Measurements from ENCODE around the gene CEP104. TPM values are rescaled to one million over a fixed set of nuclear protein-coding genes. Genes with fewer than 3 reads are reported as not detected.
"Not testable (repeated sequence)": the region's sequence is repeated elsewhere in the genome, so short reads cannot be mapped to it uniquely, and the experiment has no call there.

Gene CEP104
- total RNA-seq, 2 experiments from 2014 or later = 29.0 to 32.8 TPM

GRCh38 chr1:3817821-3818597 is 39.0 kb downstream of the CEP104 start:
- Mint-ChIP-seq H3K9me3 (no peaks in the 10 kb centered on the region), H3K4me1 (ENCODE audit: low read depth) (no peaks in the 10 kb centered on the region), H3K27ac (no peak overlapping the region), H3K4me3 (no peak overlapping the region), H3K27me3 (no peaks in the 10 kb centered on the region), H3K36me3 (peaks cover 17% of the 10 kb centered on the region)
- no peak for DNase-seq
- POLR2A ChIA-PET = no interaction called here
- CTCF ChIA-PET = no interaction called here
- intact Hi-C loops (cut with micrococcal nuclease) = no loop called here

- Mint-ChIP-seq H3K27me3 (no peaks in the 10 kb centered on the region), H3K4me1 (ENCODE audit: low read depth) (no peaks in the 10 kb centered on the region), H3K36me3 (peaks cover 17% of the 10 kb centered on the region), H3K4me3 (no peak overlapping the region), H3K27ac (no peak overlapping the region), H3K9me3 (no peaks in the 10 kb centered on the region)
- intact Hi-C loops (cut with micrococcal nuclease) = no loop called here
- ChIA-PET CTCF (no interaction called here), POLR2A (no interaction called here)
- no peak for DNase-seq
Measured at GRCh38 chr1:3817138-3817740, 39.8 kb downstream of the CEP104 start.

GRCh38 chr1:3816331-3817137 is 40.5 kb downstream of the CEP104 start:
- POLR2A ChIA-PET = no interaction called here
- intact Hi-C loops (cut with micrococcal nuclease) = no loop called here
- no peaks in the 10 kb centered on the region for H3K27me3 Mint-ChIP-seq
- H3K27ac Mint-ChIP-seq = no peak overlapping the region
- CTCF ChIA-PET = no interaction called here
- H3K9me3 Mint-ChIP-seq = no peaks in the 10 kb centered on the region
- DNase-seq = no peak
- no peak overlapping the region for H3K4me3 Mint-ChIP-seq
- H3K36me3 Mint-ChIP-seq = peaks cover 14% of the 10 kb centered on the region
- no peaks in the 10 kb centered on the region for H3K4me1 Mint-ChIP-seq (ENCODE audit: low read depth)

- ChIA-PET CTCF (no interaction called here), POLR2A (no interaction called here)
- H3K4me1 Mint-ChIP-seq (ENCODE audit: low read depth) = no peaks in the 10 kb centered on the region
- no peaks in the 10 kb centered on the region for H3K27me3 Mint-ChIP-seq
- peaks cover 12% of the 10 kb centered on the region for H3K36me3 Mint-ChIP-seq
- no peak overlapping the region for H3K4me3 Mint-ChIP-seq
- H3K27ac Mint-ChIP-seq = no peak overlapping the region
- no peak for DNase-seq
- intact Hi-C loops (cut with micrococcal nuclease) = no loop called here
- no peaks in the 10 kb centered on the region for H3K9me3 Mint-ChIP-seq
Measured at GRCh38 chr1:3814771-3815561, 42.0 kb downstream of the CEP104 start.

GRCh38 chr1:3814065-3814464 is 42.9 kb downstream of the CEP104 start:
- intact Hi-C loops (cut with micrococcal nuclease) = no loop called here

GRCh38 chr1:3811595-3811911 is 45.5 kb downstream of the CEP104 start:
- no peaks in the 10 kb centered on the region for H3K27me3 Mint-ChIP-seq
- no peak overlapping the region for H3K4me3 Mint-ChIP-seq
- H3K27ac Mint-ChIP-seq = no peak overlapping the region
- no peaks in the 10 kb centered on the region for H3K4me1 Mint-ChIP-seq (ENCODE audit: low read depth)
- CTCF ChIA-PET = no interaction called here
- POLR2A ChIA-PET = no interaction called here
- peaks cover 2% of the 10 kb centered on the region for H3K9me3 Mint-ChIP-seq
- H3K36me3 Mint-ChIP-seq = peaks cover 7% of the 10 kb centered on the region
- intact Hi-C loops (cut with micrococcal nuclease) = no loop called here
- no peak for DNase-seq

More at GRCh38 chr1:3814065-3814464, 42.9 kb downstream of the CEP104 start:
- CTCF ChIA-PET = no interaction called here
- H3K4me3 Mint-ChIP-seq = no peak overlapping the region
- H3K4me1 Mint-ChIP-seq (ENCODE audit: low read depth) = no peaks in the 10 kb centered on the region
- H3K27me3 Mint-ChIP-seq = no peaks in the 10 kb centered on the region
- H3K36me3 Mint-ChIP-seq = peaks cover 10% of the 10 kb centered on the region
- H3K27ac Mint-ChIP-seq = no peak overlapping the region
- H3K9me3 Mint-ChIP-seq = no peaks in the 10 kb centered on the region
- no peak for DNase-seq
- POLR2A ChIA-PET = no interaction called here

- H3K4me3 Mint-ChIP-seq; H3K9me3 Mint-ChIP-seq; H3K27me3 Mint-ChIP-seq; H3K27ac Mint-ChIP-seq; DNase-seq; POLR2A ChIA-PET; intact Hi-C loops (cut with micrococcal nuclease); H3K36me3 Mint-ChIP-seq; H3K4me1 Mint-ChIP-seq (ENCODE audit: low read depth): not testable (repeated sequence)
- CTCF ChIA-PET = interaction anchor here (1.0 kb wide), 1 partner anchor 9 kb away, joined by 4 read pairs; no protein-coding TSS in a partner anchor
Measured at GRCh38 chr1:3810149-3810761, 46.8 kb downstream of the CEP104 start.

GRCh38 chr1:3809680-3810079 is 47.3 kb downstream of the CEP104 start:
- Mint-ChIP-seq H3K4me3 (no peak overlapping the region), H3K9me3 (peaks cover 5% of the 10 kb centered on the region), H3K4me1 (ENCODE audit: low read depth) (no peaks in the 10 kb centered on the region), H3K27me3 (no peaks in the 10 kb centered on the region), H3K27ac (no peak overlapping the region), H3K36me3 (peaks cover 3% of the 10 kb centered on the region)
- POLR2A ChIA-PET = no interaction called here
- DNase-seq = no peak
- intact Hi-C loops (cut with micrococcal nuclease) = no loop called here
- CTCF ChIA-PET = interaction anchor here (1.0 kb wide), 1 partner anchor 8 kb away, joined by 4 read pairs; no protein-coding TSS in a partner anchor

GRCh38 chr1:3807769-3808168 is 49.2 kb downstream of the CEP104 start:
- POLR2A ChIA-PET = no interaction called here
- no peak for DNase-seq
- Mint-ChIP-seq H3K27me3 (peaks cover 8% of the 10 kb centered on the region), H3K4me3 (no peak overlapping the region), H3K27ac (no peak overlapping the region), H3K9me3 (peaks cover 5% of the 10 kb centered on the region), H3K36me3 (no peaks in the 10 kb centered on the region), H3K4me1 (ENCODE audit: low read depth) (no peaks in the 10 kb centered on the region)
- intact Hi-C loops (cut with micrococcal nuclease) = no loop called here
- CTCF ChIA-PET = no interaction called here

- intact Hi-C loops (cut with micrococcal nuclease) = no loop called here
- no peak overlapping the region for H3K27ac Mint-ChIP-seq
- H3K36me3 Mint-ChIP-seq = no peaks in the 10 kb centered on the region
- CTCF ChIA-PET = interaction anchor here (0.9 to 1.7 kb wide), 2 partner anchors 29 to 352 kb away, joined by 3 to 10 read pairs; no protein-coding TSS in a partner anchor
- H3K4me1 Mint-ChIP-seq (ENCODE audit: low read depth) = peaks cover 9% of the 10 kb centered on the region
- peaks cover 5% of the 10 kb centered on the region for H3K9me3 Mint-ChIP-seq
- no peak overlapping the region for H3K4me3 Mint-ChIP-seq
- H3K27me3 Mint-ChIP-seq = peaks cover 20% of the 10 kb centered on the region
- POLR2A ChIA-PET = no interaction called here
- no peak for DNase-seq
Measured at GRCh38 chr1:3805038-3805437, 52.0 kb downstream of the CEP104 start.

- H3K4me1 Mint-ChIP-seq (ENCODE audit: low read depth); POLR2A ChIA-PET; H3K9me3 Mint-ChIP-seq; intact Hi-C loops (cut with micrococcal nuclease); H3K4me3 Mint-ChIP-seq; DNase-seq; H3K36me3 Mint-ChIP-seq; H3K27ac Mint-ChIP-seq: not testable (repeated sequence)
- CTCF ChIA-PET = interaction anchor here (0.9 to 1.7 kb wide), 3 partner anchors 8 to 352 kb away, joined by 3 to 10 read pairs (median 4); partner anchors contain the start of gene LRRC47
- H3K27me3 Mint-ChIP-seq = peaks cover 20% of the 10 kb centered on the region
Measured at GRCh38 chr1:3804627-3804944, 52.4 kb downstream of the CEP104 start.
